Cardiac fibroblast (primary cell): ENCODE measurements around the gene HPSE2.

Experiments
- DNase-seq, 2 donors: peaks; one replicate each; pipeline versions ENCODE4 v3.0.0 to v3.0.0-alpha.2; 2010; ENCODE audit warnings: low read depth in 2 of 2
- H3K4me3 ChIP-seq, 2 donors: replicated peaks in 1 of 2; 1 replicate in 1 of 2; 2 replicates in 1 of 2; pipeline ENCODE4 v1.5.1; 2011; ENCODE audit warnings: low read depth in 2 of 2, low read length in 2 of 2, mild to moderate bottlenecking in 2 of 2, moderate library complexity in 1 of 2
- CTCF ChIP-seq: IDR thresholded peaks from one replicate; pipeline ENCODE4 v1.5.1; 2011; ENCODE audit warnings: low read depth, mild to moderate bottlenecking, low read length, inconsistent platforms

The HPSE2 gene

GRCh38 chr10:98576096-98576495 is 659.6 kb downstream of the HPSE2 start:
- TF ChIP-seq CTCF, result no peak
- no peak overlapping the region for H3K4me3 ChIP-seq
- no peak for DNase-seq

GRCh38 chr10:98572594-98572993 is 663.1 kb downstream of the HPSE2 start:
- no peak for DNase-seq
- H3K4me3 ChIP-seq, result no peak overlapping the region
- no peak for TF ChIP-seq CTCF

GRCh38 chr10:98570834-98571233 is 664.8 kb downstream of the HPSE2 start:
- no peak overlapping the region for H3K4me3 ChIP-seq
- no peak for DNase-seq
- no peak for TF ChIP-seq CTCF

GRCh38 chr10:98569853-98570252 is 665.8 kb downstream of the HPSE2 start:
- H3K4me3 ChIP-seq, result no peak overlapping the region
- no peak for TF ChIP-seq CTCF
- DNase-seq, result no peak

GRCh38 chr10:98568551-98568950 is 667.1 kb downstream of the HPSE2 start:
- H3K4me3 ChIP-seq, result no peak overlapping the region
- TF ChIP-seq CTCF, result no peak
- DNase-seq, result no peak

GRCh38 chr10:98567391-98568133 is 668.1 kb downstream of the HPSE2 start:
- H3K4me3 ChIP-seq, result no peak overlapping the region
- TF ChIP-seq CTCF, result no peak
- DNase-seq, result no peak

GRCh38 chr10:98563811-98564210 is 671.8 kb downstream of the HPSE2 start:
- TF ChIP-seq CTCF, result no peak
- no peak overlapping the region for H3K4me3 ChIP-seq
- no peak for DNase-seq
